GM19035 (cell line): ENCODE results near the gene DLGAP1.
A peak's percentile ranks its signal among the peaks of the same experiment; 100 is the strongest.

Experiments
- ATAC-seq: cut with Tn5 transposase; IDR thresholded peaks from one replicate; pipeline ENCODE4 v1.9.1; 2021; ENCODE audit not compliant: unreplicated experiment

Gene DLGAP1

GRCh38 chr18:3578621-3579020, 876.5 kb downstream of the DLGAP1 start:
- no peak for ATAC-seq

GRCh38 chr18:3577281-3577855, 877.7 kb downstream of the DLGAP1 start:
- no peak for ATAC-seq

GRCh38 chr18:3572761-3573160, 882.3 kb downstream of the DLGAP1 start:
- ATAC-seq: no peak

GRCh38 chr18:3566851-3567250, 888.3 kb downstream of the DLGAP1 start:
- no peak for ATAC-seq

- ATAC-seq: no peak
Observed at GRCh38 chr18:3560755-3561154, 894.4 kb downstream of the DLGAP1 start.

- ATAC-seq: no peak
Observed at GRCh38 chr18:3554811-3555427, 900.2 kb downstream of the DLGAP1 start.

GRCh38 chr18:3554091-3554601, 901.0 kb downstream of the DLGAP1 start:
- no peak for ATAC-seq

GRCh38 chr18:3552305-3552704, 902.8 kb downstream of the DLGAP1 start:
- no peak for ATAC-seq

GRCh38 chr18:3547891-3548615, 907.1 kb downstream of the DLGAP1 start:
- no peak for ATAC-seq

- ATAC-seq: no peak
Observed at GRCh38 chr18:3546106-3546505, 909.0 kb downstream of the DLGAP1 start.

GRCh38 chr18:3544537-3544936, 910.6 kb downstream of the DLGAP1 start:
- no peak for ATAC-seq

GRCh38 chr18:3541549-3542386, 913.3 kb downstream of the DLGAP1 start:
- peak; percentile 81 for ATAC-seq

GRCh38 chr18:3540805-3541548, 914.1 kb downstream of the DLGAP1 start:
- no peak for ATAC-seq

GRCh38 chr18:3538954-3539617, 916.0 kb downstream of the DLGAP1 start:
- ATAC-seq: no peak

- no peak for ATAC-seq
Observed at GRCh38 chr18:3538456-3538855, 916.7 kb downstream of the DLGAP1 start.

- ATAC-seq: no peak
Observed at GRCh38 chr18:3530807-3531206, 924.3 kb downstream of the DLGAP1 start.

- no peak for ATAC-seq
Observed at GRCh38 chr18:3529601-3530000, 925.5 kb downstream of the DLGAP1 start.

GRCh38 chr18:3529077-3529476, 926.0 kb downstream of the DLGAP1 start:
- ATAC-seq: no peak

- ATAC-seq: no peak
Observed at GRCh38 chr18:3528231-3528630, 926.9 kb downstream of the DLGAP1 start.
